Activated CD4-positive, alpha-beta memory T cell treated with anti-CD3 and anti-CD28 coated beads, Interleukin-2, amount 10 ng/mL, durations not matched to agents 7 days and 5 days (primary cell): Measurements from ENCODE around the gene BPHL. TPM values are rescaled to one million over a fixed set of nuclear protein-coding genes. Genes with fewer than 3 reads are reported as not detected.

Experiments
- CTCF ChIA-PET: fragments of 350-600 bp; sonication (Branson Sonifier 250); formaldehyde crosslinking; loops from one replicate; lab custom pipeline; 2021; ENCODE audit warnings: antibody characterized with exemption, inconsistent platforms; lab: Charles Lee
- POLR2A ChIA-PET: fragments of 350-600 bp; sonication (Branson Sonifier 250); formaldehyde crosslinking; loops from one replicate; lab custom pipeline; 2021; ENCODE audit warnings: antibody characterized with exemption; lab: Charles Lee
- DNase-seq: peaks from one replicate; pipeline ENCODE4 v3.0.0-alpha.2; 2020
- H3K27ac Mint-ChIP-seq: one replicate; pipeline ENCODE4 v1.8.0; 2021; ENCODE audit warnings: mild to moderate bottlenecking, mixed read lengths
- H3K27me3 Mint-ChIP-seq: one replicate; pipeline ENCODE4 v1.8.0; 2021; ENCODE audit warnings: mixed read lengths
- H3K36me3 Mint-ChIP-seq: one replicate; pipeline ENCODE4 v1.8.0; 2021; ENCODE audit warnings: low read depth, mixed read lengths
- H3K4me1 Mint-ChIP-seq: one replicate; pipeline ENCODE4 v1.8.0; 2021; ENCODE audit warnings: mixed read lengths
- H3K4me3 Mint-ChIP-seq: one replicate; pipeline ENCODE4 v1.8.0; 2021; ENCODE audit warnings: mild to moderate bottlenecking, mixed read lengths
- H3K9me3 Mint-ChIP-seq: one replicate; pipeline ENCODE4 v1.8.0; 2021; ENCODE audit warnings: mixed read lengths
- total RNA-seq, 2 experiments: library from RNA; stranded (reverse); gene quantifications; one replicate each; pipeline ENCODE4 v1.2.3, GENCODE V29; 2021

Gene BPHL
- total RNA-seq, 2 experiments from 2014 or later = 7.3 to 9.2 TPM

DNA sequence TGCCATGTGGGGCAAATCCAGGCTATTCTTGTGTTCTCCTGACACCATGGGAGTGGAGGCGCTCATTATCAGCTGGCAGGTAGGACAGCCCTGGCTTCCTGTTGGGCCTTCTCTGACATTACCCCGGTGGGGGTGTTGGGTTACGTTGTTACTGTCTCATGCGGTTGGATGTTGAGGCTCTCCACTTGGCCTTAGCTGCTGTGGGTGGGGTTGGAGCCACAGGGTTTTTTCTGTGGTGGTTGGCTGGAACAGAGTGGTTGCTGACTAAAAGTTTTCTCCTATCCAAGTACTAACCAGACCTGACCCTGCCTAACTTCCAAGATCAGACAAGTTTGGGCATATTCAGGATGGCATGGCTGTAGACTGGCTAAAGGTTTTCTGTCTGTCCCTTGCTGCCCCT lies 30.1 kb upstream of the BPHL start:
- Mint-ChIP-seq H3K27ac (no peak overlapping the region), H3K4me1 (peaks cover 20% of the 10 kb centered on the region), H3K4me3 (no peak overlapping the region), H3K9me3 (no peaks in the 10 kb centered on the region), H3K27me3 (no peaks in the 10 kb centered on the region), H3K36me3 (peaks cover 69% of the 10 kb centered on the region)
- CTCF ChIA-PET = no interaction called here
- POLR2A ChIA-PET = interaction anchor here (1.1 kb wide), 1 partner anchor 17 kb away, joined by 4 read pairs; no protein-coding TSS in a partner anchor
- no peak for DNase-seq

DNA sequence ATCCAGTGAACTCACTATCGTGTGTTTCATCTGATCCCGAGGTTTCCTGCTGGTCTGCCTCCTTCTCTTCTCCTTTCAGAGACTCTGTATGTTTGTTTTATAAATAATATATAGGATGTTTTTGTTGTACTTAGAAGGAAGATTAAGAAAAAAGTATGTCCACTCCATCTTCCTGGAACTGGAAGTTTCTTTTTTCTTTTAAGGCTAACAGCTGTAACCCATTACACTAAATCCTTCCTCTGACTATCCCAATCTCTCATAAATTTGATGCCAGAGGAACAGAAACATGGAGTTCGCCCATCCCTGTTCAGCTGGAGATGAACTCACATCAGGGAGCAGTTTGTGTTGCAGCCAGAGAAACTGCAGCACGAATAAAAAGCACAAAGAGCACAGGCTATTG lies 29.5 kb upstream of the BPHL start:
- ChIA-PET CTCF (no interaction called here), POLR2A (interaction anchor here (1.0 to 1.1 kb wide), 2 partner anchors 18 to 24 kb away, joined by 3 to 4 read pairs; no protein-coding TSS in a partner anchor)
- DNase-seq = no peak
- H3K27me3 Mint-ChIP-seq = no peaks in the 10 kb centered on the region
- no peak overlapping the region for H3K27ac Mint-ChIP-seq
- no peaks in the 10 kb centered on the region for H3K9me3 Mint-ChIP-seq
- peaks cover 20% of the 10 kb centered on the region for H3K4me1 Mint-ChIP-seq
- no peak overlapping the region for H3K4me3 Mint-ChIP-seq
- peaks cover 65% of the 10 kb centered on the region for H3K36me3 Mint-ChIP-seq

DNA sequence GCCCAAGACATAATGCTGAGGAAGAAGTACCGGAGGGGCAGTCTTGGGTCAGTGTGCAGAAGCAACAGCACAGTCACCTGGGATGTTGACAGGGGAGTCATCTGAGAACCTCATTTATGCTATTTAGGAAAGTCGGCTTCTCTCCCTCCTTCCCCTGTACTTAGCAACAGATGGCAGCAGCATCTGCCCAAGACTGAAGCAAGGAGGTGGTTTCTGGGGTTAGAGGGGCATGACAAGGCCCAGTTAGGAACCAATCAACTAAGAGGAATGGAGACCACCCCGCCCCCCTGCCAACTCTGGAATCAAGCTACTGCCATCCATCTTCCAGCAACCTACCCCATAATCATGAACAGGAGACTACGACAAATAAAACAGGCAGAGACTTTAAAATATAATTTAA lies 28.5 kb upstream of the BPHL start:
- peaks cover 58% of the 10 kb centered on the region for H3K36me3 Mint-ChIP-seq
- peaks cover 17% of the 10 kb centered on the region for H3K4me1 Mint-ChIP-seq
- H3K27me3 Mint-ChIP-seq = no peaks in the 10 kb centered on the region
- POLR2A ChIA-PET = no interaction called here
- H3K9me3 Mint-ChIP-seq = no peaks in the 10 kb centered on the region
- H3K27ac Mint-ChIP-seq = no peak overlapping the region
- CTCF ChIA-PET = no interaction called here
- H3K4me3 Mint-ChIP-seq = no peak overlapping the region
- DNase-seq = no peak

DNA sequence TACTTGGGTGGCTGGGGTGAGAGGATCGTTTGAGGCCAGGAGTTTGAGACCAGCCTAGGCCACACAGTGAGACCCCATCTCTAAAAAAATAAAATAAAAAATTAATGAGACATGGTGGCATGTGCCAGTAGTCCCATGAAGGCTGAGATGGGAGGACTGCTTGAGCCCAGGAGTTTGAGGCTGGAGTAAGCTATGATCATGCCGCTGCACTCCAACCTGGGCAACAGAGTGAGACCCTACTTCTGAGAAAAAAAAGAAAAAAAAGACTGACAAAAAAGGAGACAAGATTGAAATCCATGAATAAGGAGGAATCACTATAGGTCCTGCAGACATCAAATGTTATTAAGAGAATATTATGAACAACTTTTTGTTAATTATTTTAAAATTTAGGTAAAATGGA lies 23.7 kb upstream of the BPHL start:
- no peaks in the 10 kb centered on the region for H3K9me3 Mint-ChIP-seq
- H3K27me3 Mint-ChIP-seq = no peaks in the 10 kb centered on the region
- peaks cover 33% of the 10 kb centered on the region for H3K36me3 Mint-ChIP-seq
- no peak for DNase-seq
- no peaks in the 10 kb centered on the region for H3K4me1 Mint-ChIP-seq
- H3K4me3 Mint-ChIP-seq = no peak overlapping the region
- ChIA-PET CTCF (no interaction called here), POLR2A (no interaction called here)
- no peak overlapping the region for H3K27ac Mint-ChIP-seq

DNA sequence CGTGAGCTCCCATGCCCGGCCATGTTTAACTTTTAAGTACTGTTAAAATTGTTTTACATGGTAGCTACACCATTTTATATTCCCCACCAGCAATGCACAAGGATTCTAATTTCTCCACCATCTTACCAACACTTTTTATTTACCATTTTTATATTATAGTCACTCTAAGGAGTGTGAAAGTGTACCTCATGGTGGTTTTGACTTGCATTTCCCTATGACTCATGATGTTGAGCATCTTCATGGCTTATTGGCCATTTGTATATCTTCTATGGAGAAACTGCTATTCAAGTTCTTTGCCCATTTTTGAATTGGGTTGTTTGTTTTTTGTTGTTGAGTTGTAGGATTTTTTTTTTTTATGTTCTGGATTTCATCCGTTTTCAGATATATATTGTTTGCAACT lies 15.6 kb upstream of the BPHL start:
- ChIA-PET POLR2A (interaction anchor here (1.1 kb wide), 1 partner anchor 21 kb away, joined by 3 read pairs; no protein-coding TSS in a partner anchor), CTCF (no interaction called here)
- Mint-ChIP-seq H3K4me1 (peaks cover 8% of the 10 kb centered on the region), H3K9me3 (no peaks in the 10 kb centered on the region), H3K27ac (no peak overlapping the region), H3K4me3 (no peak overlapping the region), H3K27me3 (no peaks in the 10 kb centered on the region), H3K36me3 (peaks cover 71% of the 10 kb centered on the region)
- no peak for DNase-seq

DNA sequence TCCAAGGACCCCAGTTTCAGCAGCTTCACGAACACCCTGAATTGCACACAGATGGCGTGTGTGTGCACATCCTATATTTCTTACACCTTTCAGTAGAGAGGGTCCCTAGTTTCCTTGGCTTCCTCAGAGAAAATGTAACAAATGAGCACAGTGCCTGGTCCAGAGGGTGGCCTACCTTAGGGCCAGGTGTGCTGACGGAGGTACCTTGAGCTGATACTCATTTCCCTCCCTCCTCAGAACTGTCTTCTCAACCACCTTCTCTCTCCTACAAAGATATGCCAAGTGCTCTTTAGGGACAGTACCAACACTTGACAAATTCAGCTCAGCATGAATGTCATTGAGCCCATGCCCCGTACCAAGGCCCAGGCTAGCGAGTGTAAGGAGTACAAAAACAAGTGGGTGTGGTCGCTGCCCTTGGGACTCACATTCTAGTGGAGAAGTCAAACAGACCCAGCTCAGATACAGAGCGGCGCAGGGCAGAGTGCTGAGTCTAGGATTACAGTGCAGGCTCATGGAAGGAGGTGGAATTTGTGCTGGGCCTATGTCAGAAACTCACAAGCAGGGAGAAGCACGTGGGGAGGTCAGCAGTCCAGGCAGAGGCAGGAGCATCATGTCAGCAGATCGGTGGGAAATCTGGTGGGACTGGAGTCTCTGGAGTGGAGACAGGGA lies 9.6 kb upstream of the BPHL start:
- DNase-seq = no peak
- no peak overlapping the region for H3K4me3 Mint-ChIP-seq
- peaks cover 73% of the 10 kb centered on the region for H3K36me3 Mint-ChIP-seq
- no peaks in the 10 kb centered on the region for H3K27me3 Mint-ChIP-seq
- ChIA-PET POLR2A (interaction anchor here (0.7 to 1.1 kb wide), 2 partner anchors 11 to 34 kb away, joined by 3 read pairs; no protein-coding TSS in a partner anchor), CTCF (interaction anchor here (0.9 to 1.2 kb wide), 2 partner anchors 11 to 17 kb away, joined by 3 to 4 read pairs; no protein-coding TSS in a partner anchor)
- no peaks in the 10 kb centered on the region for H3K9me3 Mint-ChIP-seq
- H3K4me1 Mint-ChIP-seq = no peaks in the 10 kb centered on the region
- no peak overlapping the region for H3K27ac Mint-ChIP-seq

DNA sequence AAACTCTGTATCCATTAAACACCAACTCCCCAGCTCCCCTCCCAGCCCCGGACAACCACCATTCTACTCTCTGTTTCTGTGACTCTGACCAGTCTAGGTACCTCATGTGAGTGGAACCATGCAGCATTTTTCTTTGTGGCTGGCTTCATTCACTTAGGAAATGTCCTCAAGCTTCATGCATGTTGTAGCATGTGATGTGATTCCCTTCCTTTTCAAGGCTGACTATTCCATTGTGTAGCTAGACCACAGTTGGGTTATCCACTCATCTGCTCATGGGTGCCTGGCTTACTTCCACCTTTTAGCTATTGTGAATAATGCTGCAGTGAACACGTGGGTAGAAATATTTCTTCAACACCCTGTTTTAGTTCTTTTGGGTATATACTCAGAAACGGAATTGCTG lies 8.8 kb upstream of the BPHL start:
- POLR2A ChIA-PET = no interaction called here
- Mint-ChIP-seq H3K4me3 (no peak overlapping the region), H3K4me1 (peaks cover 2% of the 10 kb centered on the region), H3K27ac (no peak overlapping the region), H3K27me3 (no peaks in the 10 kb centered on the region), H3K9me3 (no peaks in the 10 kb centered on the region), H3K36me3 (peaks cover 70% of the 10 kb centered on the region)
- DNase-seq = no peak
- CTCF ChIA-PET = interaction anchor here (0.9 to 1.2 kb wide), 2 partner anchors 11 to 16 kb away, joined by 3 to 4 read pairs; no protein-coding TSS in a partner anchor

DNA sequence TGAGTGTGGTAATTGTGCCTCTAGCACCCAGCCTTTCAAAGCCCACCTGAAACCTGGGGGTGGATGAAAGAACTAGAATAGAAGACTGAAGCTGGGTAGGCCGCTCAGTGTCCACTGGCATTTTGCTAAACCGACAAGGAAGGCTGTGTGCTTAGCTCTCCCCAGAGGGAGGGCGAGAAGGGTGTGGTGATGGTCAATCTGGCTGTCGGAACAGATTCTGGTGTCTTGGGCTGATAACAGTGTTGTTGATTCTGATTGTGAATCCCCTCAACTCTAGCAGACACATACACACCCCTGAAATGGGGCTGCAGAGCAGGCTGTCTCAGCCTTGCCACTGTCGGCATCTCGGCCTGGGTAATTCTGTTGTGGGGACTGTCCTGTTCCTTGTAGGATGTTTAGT lies 4.1 kb upstream of the BPHL start:
- Mint-ChIP-seq H3K4me3 (no peak overlapping the region), H3K36me3 (peaks cover 43% of the 10 kb centered on the region), H3K27me3 (no peaks in the 10 kb centered on the region), H3K27ac (no peak overlapping the region), H3K9me3 (no peaks in the 10 kb centered on the region), H3K4me1 (peaks cover 21% of the 10 kb centered on the region)
- ChIA-PET CTCF (no interaction called here), POLR2A (no interaction called here)
- no peak for DNase-seq

DNA sequence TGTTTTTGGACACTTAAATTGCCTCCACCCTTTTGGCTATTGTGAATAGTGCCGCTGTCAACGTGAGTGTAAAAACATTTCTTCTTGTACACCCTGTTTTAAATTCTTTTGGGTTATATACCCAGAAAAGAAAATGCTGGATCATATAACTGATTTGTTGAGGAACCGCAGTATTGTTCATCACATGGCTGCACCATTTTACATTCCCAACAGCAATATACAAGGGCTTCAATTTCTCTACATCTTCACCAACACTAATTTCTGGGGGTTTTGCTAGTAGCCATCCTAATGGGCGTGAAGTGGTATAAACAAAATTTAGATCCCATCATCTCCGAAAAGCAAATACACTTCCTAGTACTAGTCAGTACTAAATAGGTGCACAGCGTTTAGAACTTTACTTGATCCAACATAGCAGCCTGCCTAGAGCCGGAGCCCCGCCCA lies 579 bp upstream of the BPHL start:
- ChIA-PET POLR2A (interaction anchor here (1.1 to 2.3 kb wide), 2 partner anchors 39 to 128 kb away, joined by 4 to 10 read pairs; partner anchors contain the start of gene TUBB2A), CTCF (interaction anchor here (1.0 kb wide), 1 partner anchor 112 kb away, joined by 3 read pairs; no protein-coding TSS in a partner anchor)
- no peaks in the 10 kb centered on the region for H3K9me3 Mint-ChIP-seq
- peak overlapping the region; percentile 77 for H3K27ac Mint-ChIP-seq
- H3K27me3 Mint-ChIP-seq = peaks cover 2% of the 10 kb centered on the region
- no peak for DNase-seq
- H3K4me3 Mint-ChIP-seq = peak overlapping the region; percentile 80
- peaks cover 20% of the 10 kb centered on the region for H3K36me3 Mint-ChIP-seq
- peaks cover 23% of the 10 kb centered on the region for H3K4me1 Mint-ChIP-seq

DNA sequence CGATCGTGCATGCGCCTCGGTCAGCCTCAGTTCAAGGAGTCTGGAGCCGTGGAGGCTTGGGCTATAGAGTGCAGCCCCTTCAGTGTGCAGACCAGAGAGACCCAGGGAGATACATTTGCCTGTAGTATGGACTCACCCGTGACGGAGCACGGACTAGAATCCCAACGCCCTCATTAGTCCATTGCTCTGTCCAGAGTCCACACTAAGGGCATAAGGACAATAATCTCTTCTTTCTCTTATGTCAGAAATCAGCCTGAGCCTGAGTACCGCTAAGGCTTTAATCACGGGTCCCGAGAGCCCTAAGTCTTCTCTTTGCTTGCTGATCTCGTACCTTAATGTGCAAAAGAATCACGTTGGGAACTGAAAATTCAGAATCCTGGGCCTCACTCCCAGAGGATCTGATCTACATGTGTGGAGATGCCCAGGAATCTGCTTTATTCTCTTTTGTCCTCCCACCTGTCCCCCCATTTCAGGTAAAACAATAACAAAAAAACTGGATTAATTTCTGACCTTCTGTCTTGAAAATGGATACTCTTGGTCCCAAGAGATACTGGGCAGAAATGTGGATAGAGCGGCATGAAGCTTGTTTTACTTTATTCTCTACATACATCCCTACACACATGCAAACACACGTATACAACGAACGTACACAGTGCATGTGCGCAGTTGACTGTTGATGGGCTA lies 671 bp downstream of the BPHL start:
- POLR2A ChIA-PET = interaction anchor here (0.7 to 2.3 kb wide), 4 partner anchors 38 to 1694 kb away, joined by 3 to 10 read pairs (median 4); partner anchors contain the start of genes RIPK1 and TUBB2A
- peak overlapping the region; percentile 80 for H3K4me3 Mint-ChIP-seq

DNA sequence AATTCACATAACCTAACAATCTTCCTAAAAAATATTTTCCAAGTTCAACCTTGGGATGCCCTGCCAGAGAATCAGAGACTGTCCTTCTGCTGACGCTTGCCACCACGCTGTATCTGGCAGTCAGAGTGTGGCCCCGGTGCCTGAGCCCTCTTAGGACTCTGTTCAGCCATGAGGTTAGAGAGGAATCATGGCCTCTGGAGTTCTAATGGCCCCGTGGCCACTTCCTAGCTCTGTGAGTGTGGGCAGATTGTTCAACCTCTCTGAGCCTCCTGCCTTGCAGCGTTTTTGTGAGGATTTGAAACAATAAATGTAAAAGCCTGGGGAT lies 2.2 kb downstream of the BPHL start:
- ChIA-PET CTCF (interaction anchor here (0.6 to 3.0 kb wide), 3 partner anchors 131 to 731 kb away, joined by 3 to 17 read pairs (median 3); no protein-coding TSS in a partner anchor), POLR2A (no interaction called here)
- peaks cover 21% of the 10 kb centered on the region for H3K4me1 Mint-ChIP-seq
- H3K9me3 Mint-ChIP-seq = no peaks in the 10 kb centered on the region
- H3K27ac Mint-ChIP-seq = no peak overlapping the region
- DNase-seq = no peak
- peaks cover 2% of the 10 kb centered on the region for H3K27me3 Mint-ChIP-seq
- no peaks in the 10 kb centered on the region for H3K36me3 Mint-ChIP-seq
- no peak overlapping the region for H3K4me3 Mint-ChIP-seq

More for the DNA sequence above, 671 bp downstream of the BPHL start:
- peaks cover 2% of the 10 kb centered on the region for H3K27me3 Mint-ChIP-seq
- CTCF ChIA-PET = interaction anchor here (0.8 to 1.3 kb wide), 3 partner anchors 38 to 132 kb away, joined by 3 to 6 read pairs (median 3); partner anchors contain the start of gene TUBB2A
- peaks cover 13% of the 10 kb centered on the region for H3K36me3 Mint-ChIP-seq
- H3K9me3 Mint-ChIP-seq = no peaks in the 10 kb centered on the region
- H3K4me1 Mint-ChIP-seq = peaks cover 23% of the 10 kb centered on the region
- no peak for DNase-seq
- no peak overlapping the region for H3K27ac Mint-ChIP-seq

DNA sequence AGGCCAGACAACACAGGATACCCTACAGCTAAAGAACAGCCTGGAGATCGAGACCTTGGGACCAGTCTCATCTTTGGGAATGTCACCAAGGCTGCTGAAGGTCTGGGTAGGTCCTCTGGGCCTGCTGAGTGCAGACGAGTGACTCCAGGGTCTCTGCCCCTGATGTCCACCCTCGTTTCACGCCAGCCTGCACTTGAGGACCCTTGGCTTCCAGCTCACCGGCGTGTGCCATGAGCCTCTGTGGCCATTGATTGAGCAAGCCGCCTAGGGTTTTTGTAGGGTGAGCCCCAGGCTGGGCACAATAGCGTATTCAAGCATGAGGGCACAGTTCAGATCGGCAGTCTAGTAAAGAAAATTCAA lies 4.3 kb downstream of the BPHL start:
- no peak overlapping the region for H3K27ac Mint-ChIP-seq
- CTCF ChIA-PET = interaction anchor here (1.0 to 3.0 kb wide), 2 partner anchors 15 to 129 kb away, joined by 4 to 17 read pairs; no protein-coding TSS in a partner anchor
- no peaks in the 10 kb centered on the region for H3K9me3 Mint-ChIP-seq
- peaks cover 2% of the 10 kb centered on the region for H3K27me3 Mint-ChIP-seq
- H3K4me1 Mint-ChIP-seq = peaks cover 18% of the 10 kb centered on the region
- H3K4me3 Mint-ChIP-seq = no peak overlapping the region
- H3K36me3 Mint-ChIP-seq = no peaks in the 10 kb centered on the region
- POLR2A ChIA-PET = interaction anchor here (1.0 kb wide), 1 partner anchor 135 kb away, joined by 3 read pairs; the partner anchor contains the start of gene PSMG4
- DNase-seq = no peak

DNA sequence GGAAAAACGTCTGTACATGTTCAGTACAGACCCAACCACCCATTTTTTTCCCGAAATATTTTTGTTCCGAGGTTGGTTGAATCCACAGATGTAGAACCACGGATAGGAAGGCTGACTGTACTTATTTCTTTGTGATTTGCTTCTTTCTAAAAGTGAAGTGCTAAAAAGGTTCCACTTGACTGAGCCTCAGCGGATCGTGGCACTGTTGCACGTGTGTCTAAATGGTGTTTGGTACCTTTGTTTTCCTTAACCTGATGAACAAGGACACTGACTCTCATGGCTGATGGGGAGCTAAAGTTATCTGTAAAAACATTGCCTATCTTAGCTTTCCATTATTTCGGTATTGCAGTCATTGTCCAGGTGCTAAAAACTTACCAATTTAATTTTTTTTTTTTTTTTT lies 6.2 kb downstream of the BPHL start:
- Mint-ChIP-seq H3K9me3 (no peaks in the 10 kb centered on the region), H3K27ac (no peak overlapping the region), H3K27me3 (peaks cover 2% of the 10 kb centered on the region), H3K36me3 (no peaks in the 10 kb centered on the region), H3K4me1 (peaks cover 6% of the 10 kb centered on the region), H3K4me3 (no peak overlapping the region)
- ChIA-PET CTCF (interaction anchor here (0.7 to 1.6 kb wide), 3 partner anchors 25 to 135 kb away, joined by 3 to 8 read pairs (median 6); partner anchors contain the start of gene PSMG4), POLR2A (no interaction called here)
- no peak for DNase-seq
